Activated CD8-positive, alpha-beta T cell treated with anti-CD3 and anti-CD28 coated beads for 36 hours (primary cell): Measurements from ENCODE around the gene GPR18. TPM values are rescaled to one million over a fixed set of nuclear protein-coding genes. Genes with fewer than 3 reads are reported as not detected.
"Not testable (repeated sequence)": the region's sequence is repeated elsewhere in the genome, so short reads cannot be mapped to it uniquely, and the experiment has no call there.

ENCODE experiments used
- ATAC-seq: fragments of 200-7000 bp; cut with Tn5 transposase; one replicate; pipeline ENCODE4 v1.10.0; 2021; ENCODE audit warnings: mild to moderate bottlenecking, moderate library complexity
- CTCF ChIA-PET: fragments of 350-600 bp; sonication (Branson Sonifier 250); formaldehyde crosslinking; loops from one replicate; lab custom pipeline; 2021; ENCODE audit warnings: antibody characterized with exemption; lab: Charles Lee
- POLR2A ChIA-PET: fragments of 350-600 bp; sonication (Branson Sonifier 250); formaldehyde crosslinking; loops from one replicate; lab custom pipeline; 2021; ENCODE audit warnings: antibody characterized with exemption; lab: Charles Lee
- DNase-seq: peaks from one replicate; pipeline ENCODE4 v3.0.0-alpha.2; 2020
- H3K27ac Mint-ChIP-seq: one replicate; pipeline ENCODE4 v1.8.0; 2021; ENCODE audit warnings: mild to moderate bottlenecking, mixed read lengths
- H3K27me3 Mint-ChIP-seq: one replicate; pipeline ENCODE4 v1.8.0; 2021; ENCODE audit warnings: mixed read lengths
- H3K36me3 Mint-ChIP-seq: one replicate; pipeline ENCODE4 v1.8.0; 2021; ENCODE audit warnings: low read depth, mixed read lengths
- H3K4me1 Mint-ChIP-seq: one replicate; pipeline ENCODE4 v1.8.0; 2021; ENCODE audit warnings: low read depth, mixed read lengths
- H3K4me3 Mint-ChIP-seq: one replicate; pipeline ENCODE4 v1.8.0; 2021; ENCODE audit warnings: mild to moderate bottlenecking, moderate library complexity, mixed read lengths
- H3K9me3 Mint-ChIP-seq: one replicate; pipeline ENCODE4 v1.8.0; 2021; ENCODE audit warnings: mixed read lengths
- CTCF ChIP-seq: fragments of 200-600 bp; IDR thresholded peaks from one replicate; pipeline ENCODE4 v1.8.0; 2022; ENCODE audit warnings: antibody characterized with exemption, mild to moderate bottlenecking
- intact Hi-C: fragments of 100-400 bp; cut with micrococcal nuclease; formaldehyde crosslinking; loops from one replicate; pipeline ENCODE4 v1.10.0; 2022
- total RNA-seq, 2 experiments: library from RNA; stranded (reverse); gene quantifications; one replicate each; pipeline ENCODE4 v1.2.3, GENCODE V29; 2021

The GPR18 gene
- total RNA-seq, 2 experiments from 2014 or later: 11.4 to 11.6 TPM

DNA sequence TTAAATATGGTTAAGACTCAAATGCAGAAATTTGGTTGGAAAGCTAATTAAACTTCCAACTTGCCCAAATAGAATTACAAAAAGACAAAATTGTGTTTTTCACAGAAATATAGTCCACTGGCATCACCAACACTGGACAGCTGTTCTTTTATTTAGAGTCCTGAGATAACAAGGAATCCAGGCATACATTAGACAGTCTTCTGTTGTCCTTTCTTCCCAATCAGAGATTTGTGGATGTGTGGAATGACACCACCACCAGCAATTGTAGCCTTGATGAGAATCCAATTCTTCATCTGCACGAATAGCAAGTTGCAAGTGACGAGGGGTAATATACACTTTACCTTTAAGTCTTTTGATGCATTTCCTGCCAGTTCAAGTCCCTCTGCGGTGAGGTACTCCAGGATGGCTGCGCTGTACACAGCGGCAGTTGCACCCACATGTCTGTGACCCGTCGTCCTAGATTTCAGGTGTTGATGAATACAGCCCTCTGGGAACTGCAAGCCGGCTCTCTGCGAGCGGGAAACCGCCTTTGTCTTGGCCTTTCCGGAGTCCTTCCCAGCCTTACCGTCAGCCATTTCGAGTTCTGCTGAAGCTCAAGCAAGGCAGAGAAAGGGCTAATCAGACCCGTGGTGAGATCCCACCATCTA is 42.9 kb downstream of the GPR18 start:
- peak overlapping the region; percentile 74 for H3K4me3 Mint-ChIP-seq
- H3K27me3 Mint-ChIP-seq: no peaks in the 10 kb centered on the region
- H3K9me3 Mint-ChIP-seq: no peaks in the 10 kb centered on the region
- peaks cover 81% of the 10 kb centered on the region for H3K4me1 Mint-ChIP-seq
- DNase-seq (peak; percentile 80), ATAC-seq (peak; percentile 54)
- intact Hi-C loops: loop anchor here (2.0 to 5.0 kb wide), 3 partner anchors 13 to 42 kb away; partner anchors contain the start of genes GPR18 and UBAC2
- POLR2A ChIA-PET: interaction anchor here (1.0 to 6.2 kb wide), 6 partner anchors 13 to 159 kb away, joined by 3 to 91 read pairs (median 4); partner anchors contain the start of gene UBAC2
- CTCF ChIA-PET: interaction anchor here (0.6 to 1.6 kb wide), 12 partner anchors 9 to 127 kb away, joined by 3 to 6 read pairs (median 4); partner anchors contain the start of genes GPR18 and UBAC2
- no peak for TF ChIP-seq CTCF
- H3K27ac Mint-ChIP-seq: peak overlapping the region; percentile 91
- peaks cover 38% of the 10 kb centered on the region for H3K36me3 Mint-ChIP-seq

DNA sequence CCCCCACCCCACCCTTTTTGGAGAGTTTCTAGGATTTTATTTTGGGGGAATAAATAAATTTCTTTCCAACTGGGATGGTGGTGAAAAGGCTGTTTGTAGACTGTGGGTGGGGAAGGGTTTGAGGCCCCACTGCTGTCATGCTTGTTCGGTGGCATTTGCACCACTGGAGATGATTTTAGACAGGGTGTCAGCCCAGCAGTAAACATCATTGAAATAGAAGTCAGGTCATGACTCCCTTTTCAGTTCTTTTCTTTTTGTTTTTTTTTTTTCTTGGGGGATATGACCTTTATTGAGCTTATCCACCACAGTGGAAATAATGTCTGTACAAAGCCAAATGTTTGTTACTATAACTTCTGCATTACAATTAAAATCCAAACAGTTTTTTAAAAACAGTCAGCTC is 43.4 kb downstream of the GPR18 start:
- ATAC-seq (peak; percentile 37), DNase-seq (peak; percentile 37)
- TF ChIP-seq CTCF: no peak
- CTCF ChIA-PET: interaction anchor here (0.9 to 1.6 kb wide), 10 partner anchors 9 to 126 kb away, joined by 3 to 6 read pairs (median 4); partner anchors contain the start of genes GPR18 and UBAC2
- POLR2A ChIA-PET: interaction anchor here (0.6 to 6.2 kb wide), 9 partner anchors 13 to 159 kb away, joined by 3 to 91 read pairs (median 4); partner anchors contain the start of gene UBAC2
- intact Hi-C loops: loop anchor here (2.0 to 5.0 kb wide), 3 partner anchors 14 to 43 kb away; partner anchors contain the start of genes GPR18 and UBAC2
- Mint-ChIP-seq H3K9me3 (no peaks in the 10 kb centered on the region), H3K4me1 (peaks cover 80% of the 10 kb centered on the region), H3K27ac (peak overlapping the region; percentile 91), H3K4me3 (peak overlapping the region; percentile 74), H3K27me3 (no peaks in the 10 kb centered on the region), H3K36me3 (peaks cover 38% of the 10 kb centered on the region)

- no peak for TF ChIP-seq CTCF
- CTCF ChIA-PET: interaction anchor here (0.9 to 1.6 kb wide), 8 partner anchors 8 to 126 kb away, joined by 3 to 6 read pairs (median 4); partner anchors contain the start of gene UBAC2
- Mint-ChIP-seq H3K27me3 (no peaks in the 10 kb centered on the region), H3K4me3 (peak overlapping the region; percentile 74), H3K27ac (peak overlapping the region; percentile 91), H3K9me3 (no peaks in the 10 kb centered on the region), H3K36me3 (peaks cover 40% of the 10 kb centered on the region), H3K4me1 (peaks cover 80% of the 10 kb centered on the region)
- POLR2A ChIA-PET: interaction anchor here (0.6 to 6.2 kb wide), 9 partner anchors 12 to 160 kb away, joined by 3 to 91 read pairs (median 4); partner anchors contain the start of gene UBAC2
- intact Hi-C loops: loop anchor here (2.0 kb wide), 2 partner anchors 13 to 15 kb away; partner anchors contain the start of gene UBAC2
- DNase-seq (peak; percentile 84), ATAC-seq (peak; percentile 72)
These were observed 43.9 kb downstream of the GPR18 start for GRCh38 chr13:99214232-99214631.

GRCh38 chr13:99211421-99212035 is 46.7 kb downstream of the GPR18 start:
- Mint-ChIP-seq H3K27ac (peak overlapping the region; percentile 47), H3K27me3 (no peaks in the 10 kb centered on the region), H3K4me3 (no peak overlapping the region), H3K9me3 (no peaks in the 10 kb centered on the region), H3K4me1 (peaks cover 78% of the 10 kb centered on the region), H3K36me3 (peaks cover 46% of the 10 kb centered on the region)
- ChIA-PET POLR2A (interaction anchor here (2.3 kb wide), 1 partner anchor 11 kb away, joined by 7 read pairs; the partner anchor contains the start of gene UBAC2), CTCF (interaction anchor here (2.0 kb wide), 1 partner anchor 35 kb away, joined by 5 read pairs; no protein-coding TSS in a partner anchor)
- no peak for DNase-seq
- intact Hi-C loops: no loop called here
- ATAC-seq: no peak
- TF ChIP-seq CTCF: no peak

DNA sequence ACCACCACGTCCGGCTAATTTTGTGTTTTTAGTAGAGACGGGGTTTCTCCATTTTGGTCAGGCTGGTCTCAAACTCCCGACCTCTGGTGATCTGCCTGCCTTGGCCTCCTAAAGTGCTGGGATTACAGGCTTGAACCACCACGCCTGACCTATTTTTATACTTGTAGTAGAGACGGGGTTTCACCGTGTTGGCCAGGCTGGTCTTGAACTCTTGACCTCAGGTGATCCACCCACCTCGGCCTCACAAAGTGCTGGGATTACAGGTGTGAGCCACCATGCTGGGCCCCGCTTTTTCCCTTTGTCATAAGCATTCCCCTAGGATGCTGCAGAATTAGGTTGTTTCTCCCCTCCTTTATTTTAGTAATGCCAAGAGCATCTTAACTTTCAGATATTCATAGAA is 47.6 kb downstream of the GPR18 start:
- CTCF ChIA-PET: interaction anchor here (1.5 to 2.0 kb wide), 2 partner anchors 8 to 34 kb away, joined by 4 to 5 read pairs; no protein-coding TSS in a partner anchor
- H3K27ac Mint-ChIP-seq, H3K4me3 Mint-ChIP-seq, H3K27me3 Mint-ChIP-seq, ATAC-seq, intact Hi-C loops, H3K9me3 Mint-ChIP-seq, DNase-seq: not testable (repeated sequence)
- Mint-ChIP-seq H3K36me3 (peaks cover 53% of the 10 kb centered on the region), H3K4me1 (peaks cover 81% of the 10 kb centered on the region)
- POLR2A ChIA-PET: interaction anchor here (2.3 kb wide), 1 partner anchor 10 kb away, joined by 7 read pairs; the partner anchor contains the start of gene UBAC2
